ENCODE measurements around the gene KCTD16. TPM values are rescaled to one million over a fixed set of nuclear protein-coding genes. Genes with fewer than 3 reads are reported as not detected.

The KCTD16 gene
- total RNA-seq, 4 donors from 2014 or later, result 0.13 to 2.5 (median 1.5) TPM

GRCh38 chr5:144191531-144191930 is 20.9 kb downstream of the KCTD16 start:
- no peak for TF ChIP-seq CTCF (IDR thresholded peaks at IDR 0.05)
- no peak for TF ChIP-seq POLR2A (IDR thresholded peaks at IDR 0.05)
- Histone ChIP-seq H3K27ac (no peak overlapping the region), H3K4me3 (replicated peaks in 1 of 3) (no peak overlapping the region), H3K36me3 (no peaks in the 10 kb centered on the region), H3K4me1 (peaks cover 0 to 12% of the 10 kb centered on the region in 2 donors), H3K9me3 (no peaks in the 10 kb centered on the region), H3K27me3 (no peaks in the 10 kb centered on the region)
- intact Hi-C loops (cut with DNase I), result no loop called here
- WGBS, 2 donors, result 66 to 89% methylated on average over 3 of the region's 3 CpGs
- DNase-seq, result no peak

- WGBS, 2 donors, result 26 to 31% methylated on average over 3 of the region's 3 CpGs
Observed at GRCh38 chr5:144191998-144192397, 21.3 kb downstream of the KCTD16 start.

GRCh38 chr5:144192661-144193060 is 22.0 kb downstream of the KCTD16 start:
- no peak overlapping the region for H3K4me3 ChIP-seq (replicated peaks in 1 of 3)
- no peaks in the 10 kb centered on the region for H3K27me3 ChIP-seq
- no peaks in the 10 kb centered on the region for H3K36me3 ChIP-seq
- intact Hi-C loops (cut with DNase I), result no loop called here
- peaks cover 0 to 7% of the 10 kb centered on the region in 2 donors for H3K4me1 ChIP-seq
- DNase-seq, result no peak
- TF ChIP-seq POLR2A (IDR thresholded peaks at IDR 0.05), result no peak
- TF ChIP-seq CTCF (IDR thresholded peaks at IDR 0.05), result no peak
- no peaks in the 10 kb centered on the region for H3K9me3 ChIP-seq
- no peak overlapping the region for H3K27ac ChIP-seq

More at GRCh38 chr5:144191998-144192397, 21.3 kb downstream of the KCTD16 start:
- intact Hi-C loops (cut with DNase I), result no loop called here
- Histone ChIP-seq H3K9me3 (no peaks in the 10 kb centered on the region), H3K27ac (no peak overlapping the region), H3K4me1 (peaks cover 0 to 12% of the 10 kb centered on the region in 2 donors), H3K36me3 (no peaks in the 10 kb centered on the region), H3K4me3 (replicated peaks in 1 of 3) (no peak overlapping the region), H3K27me3 (no peaks in the 10 kb centered on the region)
- TF ChIP-seq POLR2A (IDR thresholded peaks at IDR 0.05), result no peak
- peak in 3 of 6 experiments; percentile 40 to 42 (median 41) for TF ChIP-seq CTCF (IDR thresholded peaks at IDR 0.05)
- no peak for DNase-seq

GRCh38 chr5:144194144-144194543 is 23.5 kb downstream of the KCTD16 start:
- H3K9me3 ChIP-seq, result no peaks in the 10 kb centered on the region
- intact Hi-C loops (cut with DNase I), result no loop called here
- no peak for DNase-seq
- no peaks in the 10 kb centered on the region for H3K36me3 ChIP-seq
- TF ChIP-seq CTCF (IDR thresholded peaks at IDR 0.05) (no peak), POLR2A (IDR thresholded peaks at IDR 0.05) (no peak)
- H3K27ac ChIP-seq, result no peak overlapping the region
- no peak overlapping the region for H3K4me3 ChIP-seq (replicated peaks in 1 of 3)
- H3K27me3 ChIP-seq, result no peaks in the 10 kb centered on the region
- WGBS, 2 donors, result 86 to 90% methylated on average over 2 of the region's 2 CpGs
- H3K4me1 ChIP-seq, result no peaks in the 10 kb centered on the region

GRCh38 chr5:144195448-144195847 is 24.8 kb downstream of the KCTD16 start:
- TF ChIP-seq POLR2A (IDR thresholded peaks at IDR 0.05), result no peak
- TF ChIP-seq CTCF (IDR thresholded peaks at IDR 0.05), result no peak
- Histone ChIP-seq H3K27me3 (no peaks in the 10 kb centered on the region), H3K4me3 (replicated peaks in 1 of 3) (no peak overlapping the region)

More at GRCh38 chr5:144195448-144195847, 24.8 kb downstream of the KCTD16 start:
- H3K27ac ChIP-seq, result no peak overlapping the region
- no peaks in the 10 kb centered on the region for H3K36me3 ChIP-seq
- H3K4me1 ChIP-seq, result no peaks in the 10 kb centered on the region
- DNase-seq, result no peak
- 76 to 80% methylated on average over 4 of the region's 4 CpGs for WGBS, 2 donors
- H3K9me3 ChIP-seq, result no peaks in the 10 kb centered on the region
- intact Hi-C loops (cut with DNase I), result no loop called here
